ENCODE measurements around the gene SUFU. TPM values are rescaled to one million over a fixed set of nuclear protein-coding genes. Genes with fewer than 3 reads are reported as not detected.

SUFU gene
- total and polyA plus RNA-seq, 2 of the 13 experiments (the other 11 are each of a cell fraction or from before 2014, with no cell fraction given): 2.9 to 5.5 TPM

- no peak for TF ChIP-seq REST (IDR thresholded peaks at IDR 0.05; ENCODE audit: borderline replicate concordance in 1 of 2, low read depth in 1 of 2, low read length in 2 of 2)
- TF ChIP-seq, protein P1, sequence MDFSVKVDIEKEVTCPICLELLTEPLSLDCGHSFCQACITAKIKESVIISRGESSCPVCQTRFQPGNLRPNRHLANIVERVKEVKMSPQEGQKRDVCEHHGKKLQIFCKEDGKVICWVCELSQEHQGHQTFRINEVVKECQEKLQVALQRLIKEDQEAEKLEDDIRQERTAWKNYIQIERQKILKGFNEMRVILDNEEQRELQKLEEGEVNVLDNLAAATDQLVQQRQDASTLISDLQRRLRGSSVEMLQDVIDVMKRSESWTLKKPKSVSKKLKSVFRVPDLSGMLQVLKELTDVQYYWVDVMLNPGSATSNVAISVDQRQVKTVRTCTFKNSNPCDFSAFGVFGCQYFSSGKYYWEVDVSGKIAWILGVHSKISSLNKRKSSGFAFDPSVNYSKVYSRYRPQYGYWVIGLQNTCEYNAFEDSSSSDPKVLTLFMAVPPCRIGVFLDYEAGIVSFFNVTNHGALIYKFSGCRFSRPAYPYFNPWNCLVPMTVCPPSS (IDR thresholded peaks at IDR 0.05): no peak
- TF ChIP-seq, protein P2, sequence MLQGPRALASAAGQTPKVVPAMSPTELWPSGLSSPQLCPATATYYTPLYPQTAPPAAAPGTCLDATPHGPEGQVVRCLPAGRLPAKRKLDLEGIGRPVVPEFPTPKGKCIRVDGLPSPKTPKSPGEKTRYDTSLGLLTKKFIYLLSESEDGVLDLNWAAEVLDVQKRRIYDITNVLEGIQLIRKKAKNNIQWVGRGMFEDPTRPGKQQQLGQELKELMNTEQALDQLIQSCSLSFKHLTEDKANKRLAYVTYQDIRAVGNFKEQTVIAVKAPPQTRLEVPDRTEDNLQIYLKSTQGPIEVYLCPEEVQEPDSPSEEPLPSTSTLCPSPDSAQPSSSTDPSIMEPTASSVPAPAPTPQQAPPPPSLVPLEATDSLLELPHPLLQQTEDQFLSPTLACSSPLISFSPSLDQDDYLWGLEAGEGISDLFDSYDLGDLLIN (CRISPR knock-in tag; IDR thresholded peaks at IDR 0.05; ENCODE audit: borderline replicate concordance): no peak; the same call in 1 of the 2 replicates
- TF ChIP-seq ZNF619 (CRISPR knock-in tag; IDR thresholded peaks at IDR 0.05): 0 out of 2 replicates have a peak, but pooled peaks have one; percentile 26
- no peak for TF ChIP-seq ZNF318 (CRISPR knock-in tag; IDR thresholded peaks at IDR 0.05)
- TF ChIP-seq ZNF883 (CRISPR knock-in tag; IDR thresholded peaks at IDR 0.05; ENCODE audit: not compliant biosample characterization): peak; percentile 44
- 0 out of 2 replicates have a peak, but pooled peaks have one; percentile 71 for TF ChIP-seq ZNF550 (CRISPR knock-in tag; IDR thresholded peaks at IDR 0.05; ENCODE audit: borderline replicate concordance)
- TF ChIP-seq NFKBIZ (CRISPR knock-in tag; IDR thresholded peaks at IDR 0.05): no peak; the same call in 1 of the 2 replicates
- 0 out of 2 replicates have a peak, but pooled peaks have one; percentile 18 for TF ChIP-seq SMAD3 (CRISPR knock-in tag; IDR thresholded peaks at IDR 0.05)
- TF ChIP-seq, protein P3, sequence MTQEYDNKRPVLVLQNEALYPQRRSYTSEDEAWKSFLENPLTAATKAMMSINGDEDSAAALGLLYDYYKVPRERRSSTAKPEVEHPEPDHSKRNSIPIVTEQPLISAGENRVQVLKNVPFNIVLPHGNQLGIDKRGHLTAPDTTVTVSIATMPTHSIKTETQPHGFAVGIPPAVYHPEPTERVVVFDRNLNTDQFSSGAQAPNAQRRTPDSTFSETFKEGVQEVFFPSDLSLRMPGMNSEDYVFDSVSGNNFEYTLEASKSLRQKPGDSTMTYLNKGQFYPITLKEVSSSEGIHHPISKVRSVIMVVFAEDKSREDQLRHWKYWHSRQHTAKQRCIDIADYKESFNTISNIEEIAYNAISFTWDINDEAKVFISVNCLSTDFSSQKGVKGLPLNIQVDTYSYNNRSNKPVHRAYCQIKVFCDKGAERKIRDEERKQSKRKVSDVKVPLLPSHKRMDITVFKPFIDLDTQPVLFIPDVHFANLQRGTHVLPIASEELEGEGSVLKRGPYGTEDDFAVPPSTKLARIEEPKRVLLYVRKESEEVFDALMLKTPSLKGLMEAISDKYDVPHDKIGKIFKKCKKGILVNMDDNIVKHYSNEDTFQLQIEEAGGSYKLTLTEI (CRISPR knock-in tag; conservative IDR thresholded peaks at IDR 0.05): no peak
Measured at GRCh38 chr10:102502337-102503151, 1.2 kb upstream of the SUFU start, which contains the start of gene ACTR1A (continued).

Data from HepG2 (cell line).